SK-N-SH (cell line): ENCODE results near the gene PFKFB3. TPM values are rescaled to one million over a fixed set of nuclear protein-coding genes. Genes with fewer than 3 reads are reported as not detected.
"Not testable (repeated sequence)": the region's sequence is repeated elsewhere in the genome, so short reads cannot be mapped to it uniquely, and the experiment has no call there.

ENCODE experiments used
- CTCF ChIA-PET: fragments of 300-600, 350-600 bp; formaldehyde crosslinking; extraction: SDS; loops from one replicate; lab custom pipeline; 2021; lab: Yijun Ruan, JAX
- POLR2A ChIA-PET: fragments of 350-600 bp; sonication (Branson Sonifier 250); formaldehyde crosslinking; extraction: SDS; loops from one replicate; lab custom pipeline; 2020; ENCODE audit warnings: antibody characterized with exemption, inconsistent platforms; lab: Yijun Ruan, JAX
- DNase-seq: peaks from one replicate; pipeline ENCODE4 v3.0.0; 2012
- H2AFZ ChIP-seq: fragments of 200-600 bp; sonication (generic); 2 replicates; pipeline ENCODE4 v1.8.1; 2016; ENCODE audit warnings: antibody characterized with exemption, mild to moderate bottlenecking, low read depth
- H3F3A ChIP-seq: fragments of 200-600 bp; sonication (generic); replicated peaks from 2 replicates; pipeline ENCODE3; 2016; ENCODE audit warnings: antibody characterized with exemption, mild to moderate bottlenecking; ENCODE audit not compliant: insufficient read depth
- H3K27ac ChIP-seq, 2 experiments: fragments of 200-500 bp in 1 of 2; fragments of 200-600 bp in 1 of 2; sonication (Bioruptor generic) in 1 of 2; sonication (generic), shearing (Covaris generic) in 1 of 2; 2 replicates each; pipeline versions ENCODE4 v1.5.1 to v1.6.1; 2014 to 2016; ENCODE audit warnings: low read depth in 2 of 2, inconsistent platforms in 1 of 2, low read length in 1 of 2, mild to moderate bottlenecking in 1 of 2, mixed read lengths in 1 of 2
- H3K27me3 ChIP-seq: fragments of 200-600 bp; sonication (generic), shearing (Covaris generic); 2 replicates; pipeline ENCODE4 v1.6.1; 2016; ENCODE audit warnings: mixed run types; ENCODE audit not compliant: insufficient read depth
- H3K36me3 ChIP-seq, 2 experiments: fragments of 200-500 bp in 1 of 2; fragments of 200-600 bp in 1 of 2; sonication (Bioruptor generic) in 1 of 2; sonication (generic) in 1 of 2; replicated peaks in 1 of 2; 2 replicates each; pipeline versions ENCODE3 to v1.5.1; 2014 to 2016; ENCODE audit warnings: low read length in 1 of 2, mild to moderate bottlenecking in 1 of 2; ENCODE audit not compliant: insufficient read depth in 2 of 2, control insufficient read depth in 1 of 2
- H3K4me1 ChIP-seq, 2 experiments: fragments of 200-500 bp in 1 of 2; fragments of 200-600 bp in 1 of 2; sonication (Bioruptor generic) in 1 of 2; sonication (generic), shearing (Covaris generic) in 1 of 2; 2 replicates each; pipeline versions ENCODE4 v1.5.1 to v1.6.1; 2014 to 2016; ENCODE audit warnings: low read depth in 1 of 2, low read length in 1 of 2, mixed run types in 1 of 2; ENCODE audit not compliant: insufficient read depth in 2 of 2, control insufficient read depth in 1 of 2
- H3K4me2 ChIP-seq: fragments of 200-600 bp; sonication (generic), shearing (Covaris generic); 2 replicates; pipeline ENCODE4 v1.6.1; 2017; ENCODE audit warnings: mixed run types
- H3K4me3 ChIP-seq, 2 experiments: fragments of 200-500 bp in 1 of 2; fragments of 200-600 bp in 1 of 2; sonication (Bioruptor generic) in 1 of 2; sonication (generic), shearing (Covaris generic) in 1 of 2; 2 replicates each; pipeline versions ENCODE4 v1.5.1 to v1.8.1; 2014 to 2016; ENCODE audit warnings: low read depth in 2 of 2, inconsistent platforms in 1 of 2, low read length in 1 of 2, mild to moderate bottlenecking in 1 of 2, mixed read lengths in 1 of 2, moderate library complexity in 1 of 2
- H3K79me2 ChIP-seq: fragments of 200-600 bp; sonication (generic); 2 replicates; pipeline ENCODE4 v1.8.1; 2017; ENCODE audit warnings: mild to moderate bottlenecking; ENCODE audit not compliant: insufficient read depth
- H3K9ac ChIP-seq: fragments of 200-600 bp; sonication (generic); 2 replicates; pipeline ENCODE4 v1.6.1; 2017; ENCODE audit warnings: mixed run types
- H3K9me2 ChIP-seq: fragments of 200-600 bp; sonication (generic); 2 replicates; pipeline ENCODE4 v1.6.1; 2017; ENCODE audit warnings: mixed run types
- H3K9me3 ChIP-seq: fragments of 200-600 bp; sonication (generic); 2 replicates; pipeline ENCODE4 v1.6.1; 2017; ENCODE audit warnings: mixed run types, mild to moderate bottlenecking, moderate library complexity
- H4K20me1 ChIP-seq: fragments of 200-600 bp; sonication (generic); 2 replicates; pipeline ENCODE4 v1.6.1; 2017; ENCODE audit warnings: mild to moderate bottlenecking, mixed run types; ENCODE audit not compliant: insufficient read depth
- CHD2 ChIP-seq: fragments of 150-350 bp; IDR thresholded peaks from 2 replicates; pipeline ENCODE4 v1.6.1; 2018; ENCODE audit warnings: low read length; ENCODE audit not compliant: partially characterized antibody
- FOSL2 ChIP-seq: IDR thresholded peaks from 2 replicates; pipeline ENCODE4 v1.4.0; 2012; ENCODE audit warnings: low read depth, mild to moderate bottlenecking, moderate library complexity, borderline replicate concordance
- GATA2 ChIP-seq: sonication (generic); formaldehyde crosslinking; IDR thresholded peaks from 2 replicates; pipeline ENCODE4 v1.5.0; 2020; ENCODE audit warnings: mild to moderate bottlenecking, missing genetic modification reagents
- NFIC ChIP-seq: IDR thresholded peaks from 2 replicates; pipeline ENCODE4 v1.4.0; 2012; ENCODE audit warnings: borderline replicate concordance
- RAD21 ChIP-seq: IDR thresholded peaks from 2 replicates; pipeline ENCODE4 v1.6.1; 2012; ENCODE audit warnings: mild to moderate bottlenecking, low read length
- RXRA ChIP-seq: IDR thresholded peaks from 2 replicates; pipeline ENCODE4 v1.4.0; 2012; ENCODE audit warnings: low read depth, mild to moderate bottlenecking, borderline replicate concordance
- TAF1 ChIP-seq: IDR thresholded peaks from 2 replicates; pipeline ENCODE4 v1.6.1; 2012; ENCODE audit warnings: low read depth, mild to moderate bottlenecking, low read length, moderate library complexity, borderline replicate concordance
- TCF12 ChIP-seq: IDR thresholded peaks from 2 replicates; pipeline ENCODE4 v1.4.0; 2012
- TEAD4 ChIP-seq: IDR thresholded peaks from 2 replicates; pipeline ENCODE4 v1.4.0; 2012; ENCODE audit warnings: mild to moderate bottlenecking, borderline replicate concordance; ENCODE audit not compliant: insufficient read depth
- ZBTB33 ChIP-seq: IDR thresholded peaks from 2 replicates; pipeline ENCODE4 v1.4.0; 2012; ENCODE audit warnings: low read depth, borderline replicate concordance
- WGBS: methylation state at CpG from one replicate; pipeline ENCODE4 v1.1.6; 2017; ENCODE audit warnings: low lambda C conversion rate; 5-methylcytosine and 5-hydroxymethylcytosine counted together
- polyA plus RNA-seq, 3 experiments: library from polyadenylated mRNA; depleted of rRNA; stranded (reverse); fragments of >200 nt; gene quantifications; 2 replicates each; pipeline ENCODE4 v1.2.3, GENCODE V29; 2012

Gene PFKFB3
- polyA plus RNA-seq, 1 of the 3 experiments (the other 2 are of a cell fraction): 59.7 TPM

- no peaks in the 10 kb centered on the region for H3K9me2 ChIP-seq
- peak overlapping the region; percentile 81 for H3K4me2 ChIP-seq
- H3K27me3 ChIP-seq: no peaks in the 10 kb centered on the region
- no peak for TF ChIP-seq CHD2
- no peak for TF ChIP-seq RAD21
- H3F3A ChIP-seq: peaks cover 3% of the 10 kb centered on the region
- H3K4me3 ChIP-seq: peak overlapping the region; percentile 74 to 79
- H3K9me3 ChIP-seq: no peaks in the 10 kb centered on the region
- H2AFZ ChIP-seq: no peak overlapping the region
- peaks cover 59% of the 10 kb centered on the region for H3K79me2 ChIP-seq
- peak overlapping the region; percentile 98 for H3K9ac ChIP-seq
- peak; percentile 76 for DNase-seq
- H3K4me1 ChIP-seq: peaks cover 13 to 22% of the 10 kb centered on the region in 2 experiments; a peak in 3 of 4 replicates
- H4K20me1 ChIP-seq: peaks cover 44% of the 10 kb centered on the region
- 0% methylated on average over 7 of the region's 28 CpGs for WGBS
- H3K36me3 ChIP-seq: peaks cover 0 to 5% of the 10 kb centered on the region in 2 experiments
- H3K27ac ChIP-seq: peak overlapping the region in 1 of 2 experiments; percentile 95; a peak in 2 of 4 replicates
- ChIA-PET POLR2A (no interaction called here), CTCF (interaction anchor here (0.7 to 2.6 kb wide), 5 partner anchors 14 to 198 kb away, joined by 3 to 17 read pairs (median 4); no protein-coding TSS in a partner anchor)
Measured at GRCh38 chr10:6204063-6204340, 1.3 kb downstream of the PFKFB3 start.

GRCh38 chr10:6204341-6205191 is 1.8 kb downstream of the PFKFB3 start:
- Histone ChIP-seq H3K9me3 (no peaks in the 10 kb centered on the region), H3K79me2 (peaks cover 64% of the 10 kb centered on the region), H3F3A (peaks cover 3% of the 10 kb centered on the region), H3K4me2 (peak overlapping the region; percentile 81), H3K9me2 (no peaks in the 10 kb centered on the region), H2AFZ (no peak overlapping the region)
- 25% methylated on average over 17 of the region's 24 CpGs for WGBS
- TF ChIP-seq ZBTB33 (no peak), TCF12 (peak; percentile 38; the same call in 1 of the 2 replicates), GATA2 (CRISPR knock-in tag) (no peak), NFIC (peak; percentile 55), TEAD4 (peak; percentile 33; the same call in 1 of the 2 replicates), RXRA (0 out of 2 replicates have a peak, but pooled peaks have one; percentile 10), TAF1 (no peak), FOSL2 (peak; percentile 46; the same call in 1 of the 2 replicates)
- TF ChIP-seq, all 33 proteins: peak for 5
- Histone ChIP-seq H4K20me1 (peaks cover 49% of the 10 kb centered on the region), H3K9ac (peak overlapping the region; percentile 98), H3K27me3 (no peaks in the 10 kb centered on the region), H3K36me3 (peaks cover 0 to 5% of the 10 kb centered on the region in 2 experiments), H3K27ac (peak overlapping the region in 1 of 2 experiments; percentile 95; a peak in 3 of 4 replicates), H3K4me3 (peak overlapping the region; percentile 74 to 79), H3K4me1 (peaks cover 14 to 23% of the 10 kb centered on the region in 2 experiments; a peak in 3 of 4 replicates)
- DNase-seq: peak; percentile 54
- POLR2A ChIA-PET: no interaction called here
- CTCF ChIA-PET: interaction anchor here (0.7 to 2.1 kb wide), 5 partner anchors 17 to 197 kb away, joined by 3 to 17 read pairs (median 4); no protein-coding TSS in a partner anchor

GRCh38 chr10:6206486-6206885 is 3.8 kb downstream of the PFKFB3 start:
- CTCF ChIA-PET, H3K27me3 ChIP-seq: not testable (repeated sequence)

More at GRCh38 chr10:6206486-6206885, 3.8 kb downstream of the PFKFB3 start:
- H3K9me3 ChIP-seq, H3K36me3 ChIP-seq, H3K9me2 ChIP-seq, H3K27ac ChIP-seq, H3K4me2 ChIP-seq, H3K4me3 ChIP-seq, H2AFZ ChIP-seq, H3F3A ChIP-seq, H3K9ac ChIP-seq, DNase-seq, POLR2A ChIA-PET: not testable (repeated sequence)
- H4K20me1 ChIP-seq: peaks cover 60% of the 10 kb centered on the region
- H3K4me1 ChIP-seq: peaks cover 20 to 22% of the 10 kb centered on the region in 2 experiments; a peak in 3 of 4 replicates
- H3K79me2 ChIP-seq: peaks cover 74% of the 10 kb centered on the region
- 100% methylated on average over 1 of the region's 29 CpGs for WGBS
